GM19463 (cell line): ENCODE data around the gene CYB561D1.

Source experiments
- ATAC-seq: cut with Tn5 transposase; IDR thresholded peaks from one replicate; pipeline ENCODE4 v1.9.1; 2021; ENCODE audit warnings: mild to moderate bottlenecking, moderate library complexity; ENCODE audit not compliant: unreplicated experiment

Gene CYB561D1

DNA sequence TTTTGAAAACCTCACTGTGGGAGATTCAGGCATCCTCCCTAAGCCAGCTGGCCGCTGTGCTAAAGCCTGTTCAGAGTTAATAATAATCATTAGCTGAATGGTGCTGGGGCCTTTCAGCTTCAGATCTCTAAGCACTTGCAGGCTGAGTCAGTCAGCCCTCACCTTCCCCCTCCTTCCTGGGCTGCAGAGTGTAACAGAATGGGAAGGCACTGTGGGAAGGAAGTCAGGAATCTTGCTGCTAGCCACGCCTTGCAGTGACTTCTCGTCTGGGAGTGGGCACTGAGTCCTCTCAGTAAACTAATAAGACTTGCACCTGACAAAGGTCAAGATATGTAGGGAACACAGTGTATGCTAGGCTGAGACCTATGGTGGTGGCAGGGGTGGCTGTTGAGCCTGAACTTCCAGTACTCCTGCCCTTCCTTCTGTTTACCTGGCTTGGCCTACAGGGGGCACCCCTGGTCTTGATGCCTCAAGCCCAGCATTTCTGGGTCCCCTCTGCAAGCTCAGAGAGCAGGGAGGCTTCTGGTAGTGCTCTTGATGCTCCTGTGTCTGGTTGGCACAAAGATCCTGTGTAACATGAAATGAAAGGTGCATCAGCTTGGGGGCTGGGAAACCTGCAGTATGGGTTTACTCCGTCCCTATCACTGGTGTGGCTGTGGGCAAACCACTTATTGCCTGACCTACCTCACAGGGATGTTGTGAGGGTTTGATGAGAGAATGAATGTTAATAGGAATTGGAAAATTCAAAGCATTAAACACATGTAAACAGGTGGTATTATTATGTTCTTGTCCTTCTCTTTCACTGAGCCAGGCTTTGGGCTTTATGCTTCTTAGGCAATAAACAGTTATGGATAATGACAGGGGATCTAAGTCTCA lies 6.0 kb downstream of the CYB561D1 start:
- no peak for ATAC-seq

DNA sequence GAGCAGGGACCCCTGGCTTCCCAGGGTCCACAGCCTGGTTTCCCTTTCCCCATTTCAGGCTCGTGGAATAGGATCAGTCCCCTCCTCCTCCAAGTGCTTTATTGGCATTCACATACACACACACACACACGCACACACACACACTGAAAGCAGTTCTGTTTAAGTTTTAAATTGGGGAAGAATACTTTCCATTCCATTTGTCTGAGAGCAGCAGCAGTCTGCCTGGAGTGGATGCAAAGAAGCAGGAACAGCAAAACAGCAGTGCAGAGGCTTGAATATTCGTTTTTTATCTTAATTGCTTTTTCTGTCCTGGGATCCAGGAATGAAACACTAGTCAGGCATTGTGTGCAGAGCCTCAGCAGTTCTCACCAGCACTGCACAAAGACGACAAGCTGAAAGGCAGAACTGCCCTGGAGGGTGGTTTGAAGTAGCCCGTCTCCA lies 7.1 kb downstream of the CYB561D1 start:
- no peak for ATAC-seq

DNA sequence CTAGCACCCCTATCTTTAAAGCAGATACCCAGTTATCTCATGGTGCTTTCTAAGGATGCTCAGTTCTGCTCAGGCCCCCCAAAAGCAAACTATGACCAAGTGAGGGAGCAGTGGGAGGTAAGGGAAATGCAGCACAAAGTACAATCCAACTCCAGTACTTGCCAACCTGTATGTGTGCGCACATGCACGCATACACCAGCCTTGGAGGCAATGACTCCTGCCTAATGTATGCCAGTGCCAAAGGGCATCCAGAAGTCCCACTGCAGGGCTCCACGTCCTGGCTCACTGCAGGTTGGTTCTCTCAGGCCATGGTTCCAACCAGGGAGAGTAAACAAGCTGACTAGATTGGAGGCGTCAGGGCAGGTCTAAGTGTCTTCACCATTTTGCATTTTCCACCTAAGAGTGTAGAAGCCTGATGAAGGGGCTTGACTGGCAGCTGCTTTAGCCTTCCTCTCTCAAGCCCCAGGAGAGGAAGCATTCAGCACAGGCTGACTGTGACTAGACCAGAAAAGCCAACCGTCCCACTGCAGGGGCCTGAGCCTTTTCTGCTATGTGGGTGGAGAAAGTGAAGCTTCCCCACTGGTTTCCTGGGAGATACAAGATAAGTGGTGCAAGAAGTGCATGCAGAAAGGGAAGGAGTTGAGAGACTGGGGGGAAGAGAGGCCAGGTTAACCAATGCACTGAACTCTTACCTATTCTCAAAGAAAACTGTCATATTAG lies 7.9 kb downstream of the CYB561D1 start:
- no peak for ATAC-seq

DNA sequence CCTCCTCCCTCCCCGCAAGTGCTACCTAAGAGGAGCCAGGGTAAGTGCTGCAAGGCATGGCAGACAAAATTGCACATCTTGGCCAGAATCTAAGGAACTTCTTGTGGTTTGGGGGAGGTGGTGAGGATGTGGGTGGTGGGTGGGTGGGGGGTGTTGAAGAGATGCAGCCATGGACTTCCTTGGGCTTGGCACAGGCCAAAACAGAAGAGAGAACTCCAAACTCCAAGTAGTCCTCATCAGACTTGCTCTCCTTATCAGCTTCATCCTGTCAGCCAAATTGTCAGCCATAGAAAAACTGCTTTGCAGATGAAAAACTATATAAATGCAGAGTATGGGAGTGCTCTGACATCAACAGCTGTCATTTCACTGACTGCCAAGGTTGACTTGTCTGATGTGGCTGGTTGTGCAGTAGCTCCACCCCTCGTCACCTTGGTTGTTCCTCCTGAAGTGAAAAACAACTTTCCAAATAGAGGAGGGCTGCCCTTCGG lies 8.5 kb downstream of the CYB561D1 start:
- no peak for ATAC-seq

DNA sequence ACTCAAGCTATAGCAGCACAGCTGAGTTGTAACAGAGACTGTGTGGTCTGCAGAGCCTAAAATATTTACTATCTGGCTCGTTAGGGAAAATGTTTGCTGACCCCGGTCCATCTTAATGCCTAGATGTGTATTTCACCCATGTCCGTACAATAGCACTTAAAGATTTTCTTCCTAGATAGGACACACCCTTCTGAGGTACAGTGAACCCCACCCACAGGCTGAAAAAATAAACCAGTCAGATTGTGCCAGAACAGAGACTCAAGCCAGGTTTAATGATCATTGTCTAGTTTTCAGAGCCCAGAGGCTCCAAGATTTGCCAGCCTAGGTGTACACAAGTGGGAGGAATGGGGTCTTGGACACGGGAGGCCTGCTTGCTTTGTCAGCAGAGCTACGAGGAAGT lies 10.0 kb downstream of the CYB561D1 start:
- no peak for ATAC-seq

DNA sequence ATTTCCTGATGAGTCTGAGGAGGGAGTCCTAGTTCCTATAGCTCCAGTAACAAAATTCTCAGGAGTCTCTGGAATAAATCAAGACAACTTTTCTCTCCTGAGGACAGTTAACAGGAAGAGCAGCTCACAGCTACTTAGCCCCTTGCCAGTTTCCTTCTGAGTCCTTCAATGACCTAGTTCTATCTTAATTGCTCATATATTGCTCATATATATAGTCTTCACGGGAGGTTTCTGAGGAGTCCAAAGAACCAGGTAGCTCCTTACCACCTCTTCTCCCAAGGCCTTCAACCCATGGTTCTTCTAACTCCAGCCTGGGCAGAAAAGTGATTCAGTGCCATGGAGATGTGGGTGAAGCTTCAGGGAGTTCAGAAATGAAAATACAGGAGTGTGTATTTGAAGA lies 11.1 kb downstream of the CYB561D1 start:
- no peak for ATAC-seq

DNA sequence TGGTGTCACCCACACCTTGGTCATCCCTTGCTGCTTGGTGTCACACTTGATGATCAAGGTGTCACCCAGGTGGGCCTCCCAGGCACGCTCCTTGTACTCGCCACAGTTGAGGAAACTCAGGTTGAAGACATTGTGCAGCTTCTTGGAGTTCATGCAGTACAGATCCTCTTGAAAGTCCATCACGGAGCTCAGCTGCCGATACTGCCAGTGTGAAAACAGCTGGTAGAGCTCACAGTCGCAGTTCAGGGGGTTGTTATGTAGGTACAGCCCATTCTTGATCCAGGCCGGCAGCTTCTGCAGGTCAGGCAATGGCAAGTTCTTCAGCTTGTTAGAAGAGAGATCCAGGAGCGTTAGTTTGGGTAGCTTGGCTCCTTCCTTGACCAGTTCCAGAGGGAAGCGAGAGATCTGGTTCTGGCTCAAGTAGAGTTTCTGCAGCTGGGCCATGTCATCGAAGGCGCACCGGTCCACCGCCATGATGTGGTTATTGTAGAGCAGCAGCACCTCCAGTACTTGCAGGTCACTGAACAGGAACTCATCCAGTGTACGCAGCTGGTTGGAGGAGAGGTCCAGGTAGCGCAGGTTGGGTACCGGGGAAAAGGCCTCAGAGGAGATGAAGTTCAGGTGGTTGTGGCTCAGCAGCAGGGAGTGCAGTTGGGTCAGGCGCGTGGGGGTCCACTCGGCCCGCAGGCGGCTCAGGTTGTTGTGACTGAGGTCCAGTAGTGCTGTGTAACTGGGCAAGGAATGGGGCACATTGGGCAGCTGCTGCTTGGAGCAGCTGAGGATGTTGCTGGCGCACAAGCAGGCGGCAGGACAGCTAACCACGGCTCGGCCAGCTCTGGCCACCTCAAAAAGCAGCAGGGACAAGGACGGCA lies 14.3 kb downstream of the CYB561D1 start:
- no peak for ATAC-seq

DNA sequence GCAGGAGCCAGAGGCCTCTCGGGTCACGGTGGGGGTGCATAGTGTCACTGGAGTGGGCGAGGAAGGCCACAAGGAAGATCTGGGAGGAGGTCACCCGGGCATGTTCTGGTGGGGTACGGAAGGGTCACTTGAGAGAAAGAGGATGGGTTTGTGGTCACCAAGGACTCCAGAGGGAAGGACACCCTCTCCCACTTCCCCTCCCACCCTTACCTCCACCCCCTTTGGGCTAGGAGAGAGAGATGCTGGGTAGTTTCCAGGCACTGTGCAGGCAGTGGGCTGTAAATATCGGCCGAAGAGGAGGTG lies 14.9 kb downstream of the CYB561D1 start:
- no peak for ATAC-seq

DNA sequence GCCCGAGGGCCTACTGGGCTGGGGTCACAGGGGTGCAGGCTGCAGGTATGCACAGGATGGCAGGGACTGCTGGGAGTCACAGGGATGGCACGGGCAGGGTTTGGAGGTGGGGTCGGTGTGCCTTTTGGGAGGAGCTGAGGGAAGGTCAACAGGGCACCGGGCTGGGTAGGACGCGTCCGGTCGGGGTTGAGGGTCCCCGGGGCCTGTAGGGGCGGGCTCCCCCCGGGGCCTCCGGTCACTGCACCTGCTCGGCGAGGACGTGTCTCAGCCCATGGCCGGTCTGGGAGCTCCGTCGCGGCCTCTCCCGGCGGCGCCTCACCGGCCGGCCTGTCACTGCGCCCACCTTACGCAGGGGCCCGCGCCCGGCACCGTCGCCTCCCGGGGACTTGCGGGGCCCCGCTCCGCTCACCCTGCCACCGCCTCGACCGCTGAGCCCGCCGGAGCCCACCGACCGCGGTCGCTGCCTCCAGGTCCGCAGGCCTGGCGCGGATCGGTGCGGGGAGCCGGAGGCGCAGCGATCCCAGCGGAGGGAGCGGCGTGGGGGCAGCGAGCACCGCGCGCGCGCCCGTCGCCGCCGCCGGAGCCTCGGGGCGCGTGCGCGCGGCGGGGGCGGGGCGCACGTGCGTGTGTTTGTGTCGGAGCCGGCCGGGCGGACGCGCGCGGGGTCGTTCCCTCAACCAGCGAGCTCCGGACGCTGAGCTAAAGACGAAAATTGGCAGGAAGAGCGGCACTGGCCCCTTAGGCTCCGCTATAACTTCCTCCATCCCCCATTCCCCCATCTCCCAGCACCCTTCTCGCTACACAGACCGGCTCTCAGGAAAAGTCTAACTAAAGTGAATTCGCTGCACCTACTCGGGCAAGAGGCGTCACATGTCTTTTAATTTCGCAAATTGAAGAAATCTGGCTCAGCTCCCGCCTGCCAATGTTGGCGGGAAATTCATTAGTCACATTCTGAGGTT lies 15.6 kb downstream of the CYB561D1 start, which contains the start of gene AMIGO1:
Gene AMIGO1, minus strand, starts transcription at position 552 of the 959 bp plus-strand sequence. CDS start 815 bp downstream, outside the sequence.
- peak; percentile 51 for ATAC-seq

DNA sequence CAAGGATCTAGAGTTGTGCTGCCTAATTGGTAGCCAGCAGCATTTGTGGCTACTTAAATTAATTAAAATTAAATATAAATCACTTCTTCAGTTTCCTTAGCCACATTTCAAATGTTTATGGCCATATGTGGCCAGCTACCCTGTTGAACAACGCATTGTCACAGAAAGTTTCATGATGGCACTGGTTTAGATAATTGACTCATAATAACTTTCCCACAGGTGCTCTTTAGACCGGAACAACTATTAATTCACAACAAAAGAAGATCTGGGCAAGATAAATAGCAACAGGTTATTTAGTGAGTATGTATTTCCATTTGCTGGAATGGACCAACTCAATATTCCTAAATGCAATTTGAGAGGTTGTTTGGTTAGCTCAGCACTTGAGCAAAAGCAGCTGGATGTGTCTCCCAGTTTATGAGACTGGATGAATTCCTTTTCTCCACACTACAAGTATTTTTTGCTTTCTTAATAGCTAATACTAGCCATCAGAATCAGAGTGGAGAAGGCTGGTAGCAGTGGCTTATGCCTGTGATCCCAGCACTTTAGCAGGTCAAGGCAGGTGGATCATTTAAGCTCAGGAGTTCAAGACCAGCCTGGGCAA lies 19.3 kb downstream of the CYB561D1 start:
- no peak for ATAC-seq

DNA sequence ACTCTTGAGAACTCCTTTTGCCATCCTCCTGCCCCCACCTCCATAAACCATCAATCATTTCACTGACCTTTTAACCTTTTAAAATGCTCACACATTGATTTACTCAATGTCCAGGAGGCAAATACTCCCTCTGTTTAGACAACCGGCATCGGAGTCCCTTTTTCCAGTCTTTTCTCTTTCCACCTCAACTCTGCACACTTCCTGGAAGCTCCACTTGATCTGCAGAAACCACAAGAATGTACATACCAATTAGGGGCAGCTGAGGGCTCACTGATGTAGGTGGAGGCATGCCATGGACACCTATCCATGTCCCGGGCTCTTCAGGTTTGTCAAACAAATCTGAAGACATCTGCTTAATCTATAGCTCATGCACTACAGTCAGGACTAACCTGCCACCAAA lies 21.0 kb downstream of the CYB561D1 start:
- no peak for ATAC-seq

DNA sequence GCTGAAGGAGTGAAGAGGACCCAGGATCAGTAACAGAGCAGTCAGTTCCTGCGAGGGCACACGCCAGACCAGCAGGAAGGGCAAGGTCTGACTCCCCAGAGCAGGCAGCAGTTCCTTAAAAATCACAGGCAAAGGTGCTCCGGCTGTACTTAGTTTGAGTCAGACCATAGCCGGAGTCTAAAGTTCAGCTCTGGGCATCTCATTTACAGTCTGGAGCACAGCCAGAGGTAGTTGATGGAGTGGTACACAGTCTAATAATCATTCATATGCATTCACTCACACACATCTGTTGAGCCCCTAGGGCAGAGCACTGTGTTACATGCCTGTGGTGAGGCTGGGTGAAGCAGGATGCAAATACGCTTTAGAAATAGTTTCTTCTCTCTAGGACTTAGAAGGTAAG lies 23.0 kb downstream of the CYB561D1 start:
- ATAC-seq = no peak

DNA sequence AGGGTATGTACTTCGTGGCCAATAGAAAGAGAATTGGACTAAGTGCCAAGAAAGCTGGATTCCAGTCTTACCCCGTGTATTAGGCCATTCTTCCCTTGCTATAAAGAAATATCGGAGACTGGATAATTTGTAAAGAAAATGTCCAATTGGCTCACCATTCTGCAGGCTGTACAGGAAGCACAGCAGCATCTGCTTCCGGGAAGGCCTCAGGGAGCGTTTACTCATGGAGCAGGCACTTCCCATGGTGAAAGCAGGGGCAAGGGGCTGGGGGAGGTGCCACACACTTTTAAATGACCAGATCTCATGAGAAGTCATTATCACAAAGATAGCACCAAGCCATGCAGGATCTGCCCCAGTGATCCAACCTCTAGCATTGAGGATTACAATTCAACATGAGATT lies 23.4 kb downstream of the CYB561D1 start:
- ATAC-seq = no peak

DNA sequence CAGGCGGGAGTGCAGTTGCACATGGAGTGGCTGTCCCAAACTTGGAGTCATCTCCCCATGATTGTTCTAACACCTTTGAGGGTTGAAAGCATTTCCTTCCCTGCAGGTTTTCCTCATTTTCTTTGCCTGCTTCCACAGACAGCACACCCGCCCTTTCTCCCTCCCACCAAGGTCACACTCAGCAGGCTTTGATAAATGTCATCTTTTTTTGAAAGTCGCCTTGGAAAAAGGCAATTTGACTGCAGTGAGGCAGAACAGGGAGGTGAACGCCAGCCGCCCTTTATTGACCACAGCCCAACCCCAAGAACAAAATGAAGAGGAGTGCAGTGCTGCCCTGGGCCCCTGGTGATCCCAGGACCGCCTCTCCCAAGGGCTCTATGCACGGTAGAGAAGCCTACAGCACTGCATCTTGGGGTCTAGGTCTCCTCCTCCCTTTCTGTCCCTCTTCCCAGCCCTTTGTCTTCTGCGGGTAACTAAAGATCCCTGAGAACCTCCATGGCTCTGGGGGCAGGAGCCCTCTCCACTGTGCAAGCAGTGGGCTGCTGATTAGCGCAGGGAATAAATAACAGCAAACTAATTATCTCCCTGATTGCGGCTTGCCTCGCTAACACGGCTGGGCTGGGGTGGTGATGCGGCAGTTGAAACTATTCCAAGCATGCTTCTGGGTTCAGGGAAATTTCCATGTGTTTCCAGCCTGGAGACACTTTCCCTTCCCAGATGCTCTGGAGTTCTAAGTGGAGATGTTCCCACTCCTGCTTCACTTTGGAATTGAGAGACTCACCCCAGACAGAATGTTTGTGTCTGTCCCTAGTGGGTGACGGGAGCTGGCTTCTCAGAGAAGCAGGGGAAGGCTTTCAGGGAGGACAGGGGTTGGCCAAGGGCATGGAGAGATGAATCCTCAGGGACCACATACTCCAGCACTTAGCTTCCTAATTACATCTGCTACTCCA lies 27.4 kb downstream of the CYB561D1 start:
- ATAC-seq = no peak

DNA sequence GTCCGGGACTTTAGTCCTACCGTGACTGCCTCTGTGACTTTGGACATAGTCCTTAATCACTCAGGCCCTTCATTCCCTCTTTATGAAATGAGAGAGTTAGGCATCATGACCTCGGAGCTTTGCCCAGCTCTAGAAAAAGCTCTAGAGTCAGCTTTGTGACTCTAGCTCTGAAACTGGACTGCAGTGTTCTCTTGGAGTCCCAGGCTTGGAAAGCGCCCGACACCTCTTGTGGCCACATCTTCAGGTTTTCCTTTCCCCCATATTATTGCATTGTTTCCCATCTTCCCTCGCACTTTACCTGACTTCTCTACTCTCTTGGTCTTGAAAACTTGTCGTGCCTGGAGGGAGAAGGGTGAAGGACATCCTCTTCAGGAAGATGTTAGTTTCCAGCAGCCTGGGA lies 28.1 kb downstream of the CYB561D1 start:
- ATAC-seq = no peak

DNA sequence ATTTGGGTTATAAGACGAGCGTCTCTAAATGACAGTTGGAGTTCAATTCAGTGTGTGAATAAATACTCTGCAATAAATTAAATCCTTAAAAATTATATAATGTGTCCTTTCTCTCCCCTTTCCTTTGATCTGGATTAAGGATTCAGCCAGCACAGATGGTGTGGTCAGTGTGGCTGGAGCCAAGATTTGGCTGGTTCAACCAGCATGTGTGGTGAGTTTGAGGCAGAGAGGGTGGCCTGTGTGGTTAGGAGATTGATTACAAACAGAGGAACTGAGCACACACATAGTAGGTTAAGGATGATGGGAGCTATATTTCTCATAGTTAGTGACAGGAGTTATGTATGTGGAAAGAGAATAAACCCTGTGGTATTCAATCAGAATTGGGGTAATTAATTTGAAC lies 29.8 kb downstream of the CYB561D1 start:
- ATAC-seq = no peak

DNA sequence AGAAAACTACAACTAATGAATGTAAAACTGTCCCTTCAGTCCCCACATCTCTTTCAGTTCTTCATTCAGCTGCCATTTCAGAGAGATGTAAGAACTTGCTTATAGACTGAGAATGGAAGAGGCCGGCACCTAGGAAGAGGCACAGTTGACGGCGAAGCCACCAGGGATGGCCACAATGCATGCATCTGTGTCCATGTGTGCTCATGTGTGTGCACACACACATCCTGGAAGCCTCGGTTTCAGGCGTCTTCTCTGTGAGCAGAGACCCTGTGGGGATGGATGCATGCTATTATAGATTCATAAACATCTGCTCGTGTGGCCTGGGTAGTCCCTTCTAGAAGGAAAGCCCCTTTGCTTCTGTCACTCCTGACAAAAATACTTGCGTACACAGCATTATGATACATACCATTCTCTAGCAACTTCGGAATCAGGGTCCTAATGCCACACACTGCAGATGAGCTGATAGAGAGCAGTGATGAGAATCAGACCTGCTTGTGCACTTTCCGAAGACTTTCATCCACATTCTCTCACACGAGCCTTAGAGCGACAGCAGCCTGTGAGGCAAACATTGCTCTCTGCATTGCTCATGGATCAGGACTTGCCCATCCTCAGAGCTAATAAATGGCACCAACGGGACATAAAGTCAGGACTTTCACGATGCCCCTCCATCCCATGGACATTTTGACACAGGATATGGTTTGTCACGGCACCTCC lies 33.4 kb downstream of the CYB561D1 start:
- peak; percentile 67 for ATAC-seq
